Smooth muscle cell (in vitro differentiated cells): ENCODE results near the gene RNF44. TPM values are rescaled to one million over a fixed set of nuclear protein-coding genes. Genes with fewer than 3 reads are reported as not detected.

Source experiments
- DNase-seq: peaks from one replicate; lab custom pipeline; 2025; ENCODE audit not compliant: unreplicated experiment; lab: John Stamatoyannopoulos, UW
- H2AFZ ChIP-seq: fragments of 200-600 bp; sonication (generic); 2 replicates; pipeline ENCODE4 v1.6.0; 2016; ENCODE audit warnings: antibody characterized with exemption, low read depth, mild to moderate bottlenecking
- H3F3A ChIP-seq: fragments of 200-600 bp; sonication (generic); 2 replicates; pipeline ENCODE4 v1.6.0; 2017; ENCODE audit warnings: antibody characterized with exemption, low read depth
- H3K27ac ChIP-seq: fragments of 200-600 bp; sonication (generic); 2 replicates; pipeline ENCODE4 v1.5.1; 2016; ENCODE audit warnings: low read depth, mild to moderate bottlenecking
- H3K27me3 ChIP-seq: fragments of 200-600 bp; sonication (generic); 2 replicates; pipeline ENCODE4 v1.6.1; 2016; ENCODE audit warnings: low read depth, mild to moderate bottlenecking
- H3K36me3 ChIP-seq: fragments of 200-600 bp; sonication (generic); 2 replicates; pipeline ENCODE4 v1.5.1; 2016; ENCODE audit warnings: low read depth
- H3K4me1 ChIP-seq: fragments of 200-600 bp; sonication (generic); 2 replicates; pipeline ENCODE4 v1.5.1; 2016; ENCODE audit warnings: low read depth
- H3K4me2 ChIP-seq: fragments of 200-600 bp; sonication (generic); 2 replicates; pipeline ENCODE4 v1.6.0; 2016; ENCODE audit warnings: mild to moderate bottlenecking
- H3K4me3 ChIP-seq: fragments of 200-600 bp; sonication (generic); 2 replicates; pipeline ENCODE4 v1.5.1; 2016; ENCODE audit warnings: mild to moderate bottlenecking
- H3K79me2 ChIP-seq: fragments of 200-600 bp; sonication (generic); 2 replicates; pipeline ENCODE4 v1.6.0; 2016; ENCODE audit warnings: low read depth, mild to moderate bottlenecking
- H3K9ac ChIP-seq: fragments of 200-600 bp; sonication (generic); 2 replicates; pipeline ENCODE4 v1.6.0; 2016; ENCODE audit warnings: low read depth
- H3K9me3 ChIP-seq: fragments of 200-600 bp; sonication (generic); replicated peaks from 2 replicates; pipeline ENCODE4 v1.5.1; 2016; ENCODE audit warnings: low read depth
- H4K20me1 ChIP-seq: fragments of 200-600 bp; sonication (generic); 2 replicates; pipeline ENCODE4 v1.6.0; 2016; ENCODE audit warnings: low read depth
- WGBS: methylation state at CpG from one replicate; pipeline ENCODE4 v1.1.7; 2016; ENCODE audit warnings: low lambda C conversion rate; 5-methylcytosine and 5-hydroxymethylcytosine counted together
- polyA plus RNA-seq: library from polyadenylated mRNA; unstranded; fragments of >200 nt; fragmentation: Nextera tagmentation; extraction: Ambion mirVana; gene quantifications from 2 replicates; pipeline ENCODE4 v1.2.1, GENCODE V29; 2016
- total RNA-seq: library from RNA; depleted of rRNA; stranded (reverse); fragments of >200 nt; gene quantifications from 2 replicates; pipeline ENCODE4 v1.2.3, GENCODE V29; 2014
- TF ChIP-seq, protein P1 (sequence below): fragments of 200-600 bp; sonication (generic); IDR thresholded peaks from 2 replicates; pipeline ENCODE4 v1.5.1; 2017; ENCODE audit warnings: borderline replicate concordance, mild to moderate bottlenecking, antibody characterized with exemption; ENCODE audit not compliant: insufficient read depth, poor library complexity, severe bottlenecking

RNF44 gene
- total and polyA plus RNA-seq, 2 experiments from 2014 or later: 5.7 to 6.8 TPM

DNA sequence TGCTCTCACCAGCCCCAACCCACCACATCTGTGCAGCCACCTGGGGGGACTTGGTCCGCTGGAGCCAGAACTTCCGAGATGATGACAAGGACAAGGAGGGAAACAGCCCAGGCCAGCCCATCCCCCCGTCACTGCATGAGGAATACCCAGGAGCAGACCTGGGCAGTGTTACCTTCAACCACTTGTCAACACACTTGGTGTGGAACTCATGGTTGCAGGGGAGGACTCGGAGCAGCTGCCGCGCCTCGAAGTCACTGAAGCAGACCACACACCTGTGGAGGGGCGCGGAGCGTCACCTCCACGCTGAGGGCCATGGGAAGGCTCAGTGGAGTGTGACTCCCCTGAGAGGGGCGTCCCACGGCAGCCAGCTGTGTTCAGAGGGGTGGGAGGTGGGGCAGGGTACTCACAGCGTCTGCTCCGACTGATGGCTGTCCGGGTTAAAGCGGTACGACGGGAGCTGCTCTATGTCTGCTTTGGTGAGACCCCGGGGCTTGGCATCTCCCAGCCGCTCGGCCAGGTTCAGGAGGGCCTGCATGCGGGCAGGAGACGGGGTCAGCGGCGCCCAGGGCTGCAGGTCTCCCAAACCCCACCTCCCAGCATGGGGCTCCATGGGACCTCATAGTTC is 8.0 kb downstream of the RNF44 start:
- Histone ChIP-seq H3K27me3 (no peaks in the 10 kb centered on the region), H3F3A (no peaks in the 10 kb centered on the region), H3K79me2 (peaks cover 14% of the 10 kb centered on the region), H3K36me3 (no peaks in the 10 kb centered on the region), H3K27ac (no peak overlapping the region), H3K9ac (no peak overlapping the region), H3K4me2 (no peak overlapping the region), H3K4me3 (no peak overlapping the region), H2AFZ (no peak overlapping the region), H4K20me1 (peaks cover 38% of the 10 kb centered on the region), H3K4me1 (peaks cover under 1% of the 10 kb centered on the region), H3K9me3 (no peaks in the 10 kb centered on the region)
- 97% methylated on average over 26 of the region's 26 CpGs for WGBS
- TF ChIP-seq, protein P1, sequence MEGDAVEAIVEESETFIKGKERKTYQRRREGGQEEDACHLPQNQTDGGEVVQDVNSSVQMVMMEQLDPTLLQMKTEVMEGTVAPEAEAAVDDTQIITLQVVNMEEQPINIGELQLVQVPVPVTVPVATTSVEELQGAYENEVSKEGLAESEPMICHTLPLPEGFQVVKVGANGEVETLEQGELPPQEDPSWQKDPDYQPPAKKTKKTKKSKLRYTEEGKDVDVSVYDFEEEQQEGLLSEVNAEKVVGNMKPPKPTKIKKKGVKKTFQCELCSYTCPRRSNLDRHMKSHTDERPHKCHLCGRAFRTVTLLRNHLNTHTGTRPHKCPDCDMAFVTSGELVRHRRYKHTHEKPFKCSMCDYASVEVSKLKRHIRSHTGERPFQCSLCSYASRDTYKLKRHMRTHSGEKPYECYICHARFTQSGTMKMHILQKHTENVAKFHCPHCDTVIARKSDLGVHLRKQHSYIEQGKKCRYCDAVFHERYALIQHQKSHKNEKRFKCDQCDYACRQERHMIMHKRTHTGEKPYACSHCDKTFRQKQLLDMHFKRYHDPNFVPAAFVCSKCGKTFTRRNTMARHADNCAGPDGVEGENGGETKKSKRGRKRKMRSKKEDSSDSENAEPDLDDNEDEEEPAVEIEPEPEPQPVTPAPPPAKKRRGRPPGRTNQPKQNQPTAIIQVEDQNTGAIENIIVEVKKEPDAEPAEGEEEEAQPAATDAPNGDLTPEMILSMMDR: no peak
- DNase-seq: no peak

DNA sequence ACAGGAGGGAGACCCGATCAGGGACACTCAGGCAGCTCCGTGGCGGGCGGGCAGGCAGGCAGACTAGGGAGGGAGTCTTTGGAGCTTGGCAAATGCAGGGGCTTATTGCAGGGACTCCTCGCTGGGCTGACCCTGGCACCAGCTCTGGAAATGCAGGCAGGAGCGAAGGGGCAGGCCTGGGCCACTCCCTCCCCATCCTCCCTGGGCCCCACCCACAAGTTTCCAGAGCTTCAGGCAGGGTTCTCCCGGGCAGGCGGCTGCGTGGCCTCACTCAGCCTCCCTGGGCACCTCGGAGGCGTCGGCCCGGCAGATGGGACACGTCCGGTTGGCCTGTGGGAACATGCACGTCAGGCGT is 8.5 kb downstream of the RNF44 start:
- Histone ChIP-seq H2AFZ (no peak overlapping the region), H3K27ac (no peak overlapping the region), H3K4me3 (no peak overlapping the region), H3K4me1 (no peaks in the 10 kb centered on the region), H3K27me3 (no peaks in the 10 kb centered on the region), H3K79me2 (peaks cover 11% of the 10 kb centered on the region), H3K9ac (no peak overlapping the region), H4K20me1 (peaks cover 33% of the 10 kb centered on the region), H3K36me3 (no peaks in the 10 kb centered on the region), H3F3A (no peaks in the 10 kb centered on the region), H3K9me3 (no peaks in the 10 kb centered on the region), H3K4me2 (no peak overlapping the region)
- TF ChIP-seq, protein P1: no peak
- DNase-seq: no peak
- 95% methylated on average over 17 of the region's 17 CpGs for WGBS

DNA sequence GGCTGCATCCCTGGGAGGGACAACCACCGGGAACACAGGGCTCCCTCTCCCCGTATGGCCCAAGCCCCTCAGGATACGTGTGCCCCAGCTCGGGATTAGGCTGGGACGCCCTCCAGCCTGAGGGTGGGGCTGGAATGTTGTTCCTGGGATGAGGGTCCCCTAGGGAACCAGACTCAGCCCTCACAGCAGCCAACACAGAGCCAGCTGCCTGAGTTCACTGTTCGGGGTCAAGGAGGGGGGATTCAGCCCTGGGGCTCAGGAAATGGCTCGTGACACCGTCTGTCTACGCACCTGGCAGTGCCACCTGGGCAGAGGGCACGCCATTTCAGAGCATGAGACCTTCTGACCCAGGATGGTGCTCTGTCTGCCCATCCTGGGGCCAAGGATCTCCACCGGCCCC is 8.9 kb downstream of the RNF44 start:
- Histone ChIP-seq H3K4me1 (no peaks in the 10 kb centered on the region), H3F3A (no peaks in the 10 kb centered on the region), H3K36me3 (no peaks in the 10 kb centered on the region), H3K27ac (no peak overlapping the region), H3K4me2 (no peak overlapping the region), H2AFZ (no peak overlapping the region), H4K20me1 (peaks cover 29% of the 10 kb centered on the region), H3K9ac (no peak overlapping the region), H3K79me2 (peaks cover 6% of the 10 kb centered on the region), H3K27me3 (no peaks in the 10 kb centered on the region), H3K4me3 (no peak overlapping the region), H3K9me3 (no peaks in the 10 kb centered on the region)
- DNase-seq: no peak
- TF ChIP-seq, protein P1: no peak
- 94% methylated on average over 11 of the region's 11 CpGs for WGBS
